WTC11 (cell line): Measurements from ENCODE around the gene DIDO1. TPM values are rescaled to one million over a fixed set of nuclear protein-coding genes. Genes with fewer than 3 reads are reported as not detected.

ENCODE experiments used
- ATAC-seq: fragments of 200-7000 bp; cut with Tn5 transposase; 2 replicates; pipeline ENCODE4 v1.10.0; 2021; ENCODE audit warnings: mild to moderate bottlenecking, moderate library complexity
- CTCF ChIA-PET: fragments of 300-600 bp; sonication (Branson Sonifier 250); formaldehyde crosslinking; loops from one replicate; lab custom pipeline; 2021; ENCODE audit warnings: antibody characterized with exemption; lab: Charles Lee
- POLR2A ChIA-PET: fragments of 350-600 bp; sonication (Branson Sonifier 250); formaldehyde crosslinking; loops from one replicate; lab custom pipeline; 2021; ENCODE audit warnings: antibody characterized with exemption; lab: Charles Lee
- DNase-seq: peaks from one replicate; pipeline ENCODE4 v3.0.0; 2021; ENCODE audit warnings: low spot score
- H3K27ac Mint-ChIP-seq: 2 replicates; pipeline ENCODE4 v1.8.0; 2021; ENCODE audit warnings: mixed read lengths
- H3K27me3 Mint-ChIP-seq: 2 replicates; pipeline ENCODE4 v1.8.0; 2021; ENCODE audit warnings: low read depth, mild to moderate bottlenecking, moderate library complexity, mixed read lengths
- H3K36me3 Mint-ChIP-seq: 2 replicates; pipeline ENCODE4 v1.8.0; 2021; ENCODE audit warnings: mixed read lengths
- H3K4me1 Mint-ChIP-seq: 2 replicates; pipeline ENCODE4 v1.8.0; 2022; ENCODE audit warnings: mixed read lengths
- H3K4me3 Mint-ChIP-seq: 2 replicates; pipeline ENCODE4 v1.8.0; 2021; ENCODE audit warnings: mild to moderate bottlenecking, moderate library complexity, mixed read lengths
- H3K9me3 Mint-ChIP-seq: 2 replicates; pipeline ENCODE4 v1.8.0; 2021; ENCODE audit warnings: mixed read lengths
- ERG ChIP-seq: fragments of 250-450 bp; sonication (Bioruptor Pico); IDR thresholded peaks from 2 replicates; pipeline ENCODE4 v1.8.0; 2021; ENCODE audit warnings: mild to moderate bottlenecking
- FOXP4 ChIP-seq: sonication (generic); formaldehyde crosslinking; IDR thresholded peaks from 2 replicates; pipeline ENCODE4 v1.8.0; 2022; ENCODE audit warnings: mild to moderate bottlenecking, missing genetic modification reagents
- GRHL2 ChIP-seq: fragments of 250-450 bp; sonication (Bioruptor Pico); IDR thresholded peaks from 2 replicates; pipeline ENCODE4 v1.8.0; 2022; ENCODE audit warnings: mild to moderate bottlenecking, moderate library complexity; ENCODE audit not compliant: insufficient replicate concordance, severe bottlenecking
- HMGXB4 ChIP-seq: sonication (generic); formaldehyde crosslinking; IDR thresholded peaks from 2 replicates; pipeline ENCODE4 v1.8.1; 2023; ENCODE audit warnings: mild to moderate bottlenecking, moderate library complexity, missing genetic modification reagents
- KAT7 ChIP-seq: sonication (generic); formaldehyde crosslinking; IDR thresholded peaks from 2 replicates; pipeline ENCODE4 v1.8.1; 2023; ENCODE audit warnings: missing genetic modification reagents, mild to moderate bottlenecking, borderline replicate concordance
- NFATC4 ChIP-seq: fragments of 250-450 bp; sonication (Bioruptor Pico); IDR thresholded peaks from 2 replicates; pipeline ENCODE4 v1.9.0; 2021; ENCODE audit warnings: mild to moderate bottlenecking
- PRDM15 ChIP-seq: sonication (generic); formaldehyde crosslinking; IDR thresholded peaks from 2 replicates; pipeline ENCODE4 v1.8.0; 2022; ENCODE audit warnings: missing genetic modification reagents
- TP53 ChIP-seq: sonication (generic); formaldehyde crosslinking; IDR thresholded peaks from 2 replicates; pipeline ENCODE4 v1.8.1; 2023; ENCODE audit warnings: mild to moderate bottlenecking, missing genetic modification reagents
- USF1 ChIP-seq: sonication (generic); formaldehyde crosslinking; IDR thresholded peaks from 2 replicates; pipeline ENCODE4 v1.8.0; 2022; ENCODE audit warnings: mild to moderate bottlenecking, missing genetic modification reagents
- ZBTB43 ChIP-seq: sonication (generic); formaldehyde crosslinking; IDR thresholded peaks from 2 replicates; pipeline ENCODE4 v1.8.1; 2023; ENCODE audit warnings: mild to moderate bottlenecking, missing genetic modification reagents
- ZNF423 ChIP-seq: fragments of 250-450 bp; sonication (Bioruptor Pico); IDR thresholded peaks from 2 replicates; pipeline ENCODE4 v2.1.2; 2022; ENCODE audit warnings: mild to moderate bottlenecking, moderate library complexity
- total RNA-seq: library from RNA; stranded (reverse); gene quantifications from 3 replicates; pipeline ENCODE4 v1.2.3, GENCODE V29; 2021

DIDO1 gene
- total RNA-seq, 1 experiment from 2014 or later, result 87.3 TPM

- TF ChIP-seq ZBTB43 (CRISPR knock-in tag), result no peak
- no peak for TF ChIP-seq PRDM15 (CRISPR knock-in tag)
Measured at GRCh38 chr20:62947532-62948300, 21.4 kb upstream of the DIDO1 start (continued).

- ATAC-seq, result no peak
- Mint-ChIP-seq H3K36me3 (peaks cover 78% of the 10 kb centered on the region), H3K4me3 (no peak overlapping the region), H3K27me3 (no peaks in the 10 kb centered on the region), H3K27ac (no peak overlapping the region), H3K4me1 (no peaks in the 10 kb centered on the region), H3K9me3 (no peaks in the 10 kb centered on the region)
- no peak for TF ChIP-seq ZNF423 (CRISPR knock-in tag)
- no peak for TF ChIP-seq KAT7 (CRISPR knock-in tag)
- TF ChIP-seq ERG, result no peak
- no peak for TF ChIP-seq TP53 (CRISPR knock-in tag)
- no peak for TF ChIP-seq GRHL2 (CRISPR knock-in tag)
- TF ChIP-seq USF1 (CRISPR knock-in tag), result no peak
- no peak for TF ChIP-seq FOXP4 (CRISPR knock-in tag)
- no peak for TF ChIP-seq HMGXB4 (CRISPR knock-in tag)
- no peak for TF ChIP-seq NFATC4
- no peak for DNase-seq
- POLR2A ChIA-PET, result no interaction called here
- CTCF ChIA-PET, result interaction anchor here (0.9 to 1.3 kb wide), 2 partner anchors 8 to 24 kb away, joined by 3 read pairs; no protein-coding TSS in a partner anchor
Measured at GRCh38 chr20:62946918-62947317, 20.6 kb upstream of the DIDO1 start.
